Neuronal stem cell (in vitro differentiated cells): Measurements from ENCODE around the gene ADD1.

ENCODE experiments used
- DNase-seq: peaks from one replicate; pipeline ENCODE4 v3.0.0-alpha.2; 2013; ENCODE audit warnings: low spot score
- H2AFZ ChIP-seq: one replicate; pipeline ENCODE4 v1.6.1; 2013; ENCODE audit warnings: mild to moderate bottlenecking, low read length, inconsistent platforms
- H2AK5ac ChIP-seq: 2 replicates; pipeline ENCODE4 v1.6.1; 2013; ENCODE audit warnings: low read depth, mild to moderate bottlenecking, inconsistent platforms, low read length, moderate library complexity, mixed read lengths
- H2BK120ac ChIP-seq: 2 replicates; pipeline ENCODE4 v1.6.1; 2013; ENCODE audit warnings: low read depth, mild to moderate bottlenecking, inconsistent platforms, low read length, moderate library complexity, mixed read lengths
- H2BK12ac ChIP-seq: one replicate; pipeline ENCODE4 v1.6.1; 2013; ENCODE audit warnings: low read length, inconsistent platforms
- H2BK15ac ChIP-seq: 2 replicates; pipeline ENCODE4 v1.6.1; 2013; ENCODE audit warnings: mild to moderate bottlenecking, low read length, inconsistent platforms, mixed read lengths
- H2BK5ac ChIP-seq: one replicate; pipeline ENCODE4 v1.6.1; 2013; ENCODE audit warnings: inconsistent platforms, mild to moderate bottlenecking, low read length, moderate library complexity
- H3K14ac ChIP-seq: one replicate; pipeline ENCODE4 v1.6.1; 2013; ENCODE audit warnings: low read length, inconsistent platforms
- H3K18ac ChIP-seq: 2 replicates; pipeline ENCODE4 v1.6.1; 2013; ENCODE audit warnings: low read length, inconsistent platforms
- H3K23ac ChIP-seq: 2 replicates; pipeline ENCODE4 v1.6.1; 2013; ENCODE audit warnings: low read depth, mild to moderate bottlenecking, mixed read lengths, low read length, inconsistent platforms; ENCODE audit not compliant: poor library complexity
- H3K27ac ChIP-seq: replicated peaks from 3 replicates; pipeline ENCODE4 v1.5.1; 2013; ENCODE audit warnings: low read length, inconsistent platforms
- H3K27me3 ChIP-seq, 3 experiments: 2 replicates each; pipeline ENCODE4 v1.6.1; 2013; ENCODE audit warnings: low read length in 3 of 3, mild to moderate bottlenecking in 2 of 3, inconsistent platforms in 1 of 3, low read depth in 1 of 3, mixed read lengths in 1 of 3, moderate library complexity in 1 of 3; ENCODE audit not compliant: control insufficient read depth in 3 of 3, insufficient read depth in 3 of 3
- H3K36me3 ChIP-seq, 2 donors: replicated peaks in 1 of 2; 2 replicates each; pipeline ENCODE4 v1.6.1; 2013; ENCODE audit warnings: low read length in 2 of 2; ENCODE audit not compliant: control insufficient read depth in 2 of 2, insufficient read depth in 2 of 2
- H3K4ac ChIP-seq: 2 replicates; pipeline ENCODE4 v1.6.1; 2013; ENCODE audit warnings: inconsistent platforms, mild to moderate bottlenecking, low read length, moderate library complexity
- H3K4me1 ChIP-seq, 2 donors: 1 replicate in 1 of 2; 2 replicates in 1 of 2; pipeline ENCODE4 v1.6.1; 2013; ENCODE audit warnings: low read length in 2 of 2, low read depth in 1 of 2; ENCODE audit not compliant: control insufficient read depth in 2 of 2, insufficient read depth in 1 of 2
- H3K4me2 ChIP-seq: one replicate; pipeline ENCODE4 v1.6.1; 2013; ENCODE audit warnings: mild to moderate bottlenecking, low read length, inconsistent platforms; ENCODE audit not compliant: insufficient read depth, poor library complexity, severe bottlenecking
- H3K4me3 ChIP-seq, 2 donors: 2 replicates each; pipeline ENCODE4 v1.5.1; 2013; ENCODE audit warnings: low read length in 2 of 2, mild to moderate bottlenecking in 2 of 2, inconsistent platforms in 1 of 2, moderate library complexity in 1 of 2
- H3K79me1 ChIP-seq: one replicate; pipeline ENCODE4 v1.6.1; 2013; ENCODE audit warnings: low read depth, mild to moderate bottlenecking, inconsistent platforms, low read length, moderate library complexity
- H3K9ac ChIP-seq: one replicate; pipeline ENCODE4 v1.6.1; 2013; ENCODE audit warnings: mild to moderate bottlenecking, low read depth, low read length, inconsistent platforms; ENCODE audit not compliant: poor library complexity
- H3K9me3 ChIP-seq, 2 donors: replicated peaks in 1 of 2; 2 replicates each; pipeline versions ENCODE3 to v1.6.1; 2013; ENCODE audit warnings: low read length in 2 of 2, mild to moderate bottlenecking in 2 of 2, inconsistent platforms in 1 of 2, low read depth in 1 of 2, mixed read lengths in 1 of 2, moderate library complexity in 1 of 2; ENCODE audit not compliant: control insufficient read depth in 2 of 2, insufficient read depth in 1 of 2
- H4K8ac ChIP-seq: one replicate; pipeline ENCODE4 v1.6.1; 2013; ENCODE audit warnings: low read depth, mild to moderate bottlenecking, inconsistent platforms, low read length, moderate library complexity
- H4K91ac ChIP-seq: one replicate; pipeline ENCODE4 v1.6.1; 2013; ENCODE audit warnings: low read length, low read depth, mild to moderate bottlenecking, inconsistent platforms; ENCODE audit not compliant: poor library complexity
- WGBS, 2 donors: extraction: QIAGEN DNeasy Blood & Tissue Kit; methylation state at CpG; one replicate each; pipeline ENCODE4 v1.1.7; 2013; ENCODE audit warnings: missing lambda C conversion rate in 2 of 2, mixed read lengths in 1 of 2; ENCODE audit not compliant: insufficient read length in 2 of 2, insufficient replicate concordance in 1 of 2; ENCODE audit errors: extremely low coverage in 2 of 2; 5-methylcytosine and 5-hydroxymethylcytosine counted together

ADD1 gene

GRCh38 chr4:2846172-2846571, 2.5 kb downstream of the ADD1 start:
- Histone ChIP-seq H3K4ac (no peak overlapping the region), H3K27ac (no peak overlapping the region), H2BK15ac (no peak overlapping the region), H3K18ac (no peak overlapping the region), H3K4me2 (no peak overlapping the region), H2BK12ac (no peak overlapping the region), H3K27me3 (no peaks in the 10 kb centered on the region), H3K23ac (no peak overlapping the region), H3K4me3 (no peak overlapping the region), H2AK5ac (no peak overlapping the region), H2BK5ac (no peak overlapping the region), H4K8ac (no peak overlapping the region), H4K91ac (no peak overlapping the region), H3K4me1 (peaks cover 5 to 6% of the 10 kb centered on the region in 2 donors), H3K14ac (no peak overlapping the region), H3K79me1 (peaks cover 5% of the 10 kb centered on the region), H2BK120ac (no peak overlapping the region), H3K36me3 (no peaks in the 10 kb centered on the region), H2AFZ (no peak overlapping the region), H3K9ac (no peak overlapping the region), H3K9me3 (no peaks in the 10 kb centered on the region)
- WGBS, 2 donors = no CpG with 5 or more reads among the region's 2 CpGs
- DNase-seq = no peak

DNA sequence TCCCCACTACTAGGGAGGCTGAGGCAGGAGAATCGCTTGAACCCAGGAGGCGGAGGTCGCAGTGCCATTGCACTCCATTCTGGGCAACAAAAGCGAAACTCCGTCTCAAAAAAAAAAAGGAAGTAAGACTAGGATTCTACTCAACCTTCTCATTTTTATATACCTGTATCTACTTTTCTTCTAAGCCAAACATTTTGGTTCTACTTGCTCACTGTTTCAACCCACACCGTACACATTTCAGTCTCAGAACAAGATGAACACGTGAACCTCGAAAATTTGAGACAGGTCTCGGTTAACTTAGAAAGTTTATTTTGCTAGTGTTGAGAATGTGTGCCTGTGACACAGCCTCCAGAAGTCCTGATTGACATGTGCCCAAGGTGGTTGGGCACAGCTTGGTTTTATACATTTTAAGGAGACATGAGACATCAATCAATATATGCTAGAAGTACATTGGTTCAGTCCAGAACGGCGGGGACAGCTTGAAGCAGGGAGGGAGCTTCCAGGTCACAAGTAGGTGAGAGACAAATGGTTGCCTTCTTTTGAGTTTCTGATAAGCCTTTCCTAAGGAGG, 3.7 kb downstream of the ADD1 start:
- no peak overlapping the region for H3K27ac ChIP-seq
- no peaks in the 10 kb centered on the region for H3K9me3 ChIP-seq
- no peak overlapping the region for H3K4ac ChIP-seq
- H3K23ac ChIP-seq = no peak overlapping the region
- no peaks in the 10 kb centered on the region for H3K36me3 ChIP-seq
- H2AK5ac ChIP-seq = no peak overlapping the region
- peaks cover 5 to 6% of the 10 kb centered on the region in 2 donors for H3K4me1 ChIP-seq
- H3K79me1 ChIP-seq = peaks cover 5% of the 10 kb centered on the region
- no peaks in the 10 kb centered on the region for H3K27me3 ChIP-seq
- H2AFZ ChIP-seq = no peak overlapping the region
- H2BK120ac ChIP-seq = no peak overlapping the region
- H4K8ac ChIP-seq = no peak overlapping the region
- H3K4me2 ChIP-seq = no peak overlapping the region
- no peak overlapping the region for H3K9ac ChIP-seq
- H3K18ac ChIP-seq = no peak overlapping the region
- H2BK15ac ChIP-seq = no peak overlapping the region
- H2BK12ac ChIP-seq = no peak overlapping the region
- H3K14ac ChIP-seq = no peak overlapping the region
- H3K4me3 ChIP-seq = no peak overlapping the region
- DNase-seq = no peak
- no peak overlapping the region for H4K91ac ChIP-seq
- no peak overlapping the region for H2BK5ac ChIP-seq
- no CpG with 5 or more reads among the region's 11 CpGs for WGBS, 2 donors

DNA sequence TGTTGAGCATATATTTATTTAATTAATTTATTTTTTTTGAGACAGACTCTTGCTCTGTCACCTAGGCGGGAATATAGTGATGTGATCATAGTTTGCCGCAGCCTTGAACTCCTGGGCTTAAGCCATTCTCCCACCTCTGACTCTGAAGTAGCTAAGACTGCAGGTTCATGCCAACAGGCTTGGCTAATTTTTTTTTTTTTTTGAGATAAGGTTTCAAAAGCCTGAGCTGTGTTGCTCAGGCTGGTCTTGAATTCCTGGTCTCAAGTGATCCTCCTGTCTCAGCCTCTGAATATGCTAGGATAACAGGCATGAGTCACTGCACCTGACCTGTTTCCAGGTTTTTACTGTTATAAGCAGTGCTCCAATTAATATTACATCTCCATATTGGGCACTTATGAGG, 4.8 kb downstream of the ADD1 start:
- Histone ChIP-seq H3K27me3 (no peaks in the 10 kb centered on the region), H3K23ac (no peak overlapping the region), H3K27ac (no peak overlapping the region), H3K36me3 (peaks cover 0 to 6% of the 10 kb centered on the region in 2 donors), H3K9ac (no peak overlapping the region), H4K8ac (no peak overlapping the region), H3K4me1 (no peaks in the 10 kb centered on the region), H3K4ac (no peak overlapping the region), H3K14ac (no peak overlapping the region), H4K91ac (no peak overlapping the region), H2BK15ac (no peak overlapping the region), H3K4me3 (no peak overlapping the region), H2AK5ac (no peak overlapping the region), H2BK12ac (no peak overlapping the region), H2BK5ac (no peak overlapping the region), H2AFZ (no peak overlapping the region), H3K4me2 (no peak overlapping the region), H3K18ac (no peak overlapping the region), H3K9me3 (no peaks in the 10 kb centered on the region), H2BK120ac (no peak overlapping the region), H3K79me1 (peaks cover 5% of the 10 kb centered on the region)
- no CpG with 5 or more reads among the region's 2 CpGs for WGBS, 2 donors
- no peak for DNase-seq

- Histone ChIP-seq H3K14ac (no peak overlapping the region), H3K4me1 (no peaks in the 10 kb centered on the region), H2BK15ac (no peak overlapping the region), H3K4me2 (no peak overlapping the region), H3K4ac (no peak overlapping the region), H2BK12ac (no peak overlapping the region), H2AK5ac (no peak overlapping the region), H2BK5ac (no peak overlapping the region), H3K23ac (no peak overlapping the region), H3K18ac (no peak overlapping the region), H2BK120ac (no peak overlapping the region), H3K27ac (no peak overlapping the region), H2AFZ (no peak overlapping the region), H4K91ac (no peak overlapping the region), H4K8ac (no peak overlapping the region), H3K79me1 (peaks cover 2% of the 10 kb centered on the region), H3K4me3 (peak overlapping the region in 1 of 2 donors; percentile 48), H3K27me3 (no peaks in the 10 kb centered on the region), H3K9ac (no peak overlapping the region), H3K36me3 (peaks cover 5 to 17% of the 10 kb centered on the region in 2 donors), H3K9me3 (no peaks in the 10 kb centered on the region)
- WGBS, 2 donors = no CpG with 5 or more reads among the region's 9 CpGs
- DNase-seq = no peak
Measured at GRCh38 chr4:2849267-2850152, 5.9 kb downstream of the ADD1 start.
